Activated gamma-delta T cell (primary cell): ENCODE data around the gene FAM43A.

Source experiments
- DNase-seq: peaks from one replicate; lab custom pipeline; 2025; lab: John Stamatoyannopoulos, UW

The FAM43A gene

GRCh38 chr3:194675081-194675640 lies 10.5 kb upstream of the FAM43A start:
- no peak for DNase-seq

GRCh38 chr3:194675680-194676079 lies 10.0 kb upstream of the FAM43A start:
- DNase-seq, result no peak

- DNase-seq, result no peak
These were observed 9.2 kb upstream of the FAM43A start for GRCh38 chr3:194676471-194676870.

GRCh38 chr3:194680888-194681615 lies 4.6 kb upstream of the FAM43A start:
- no peak for DNase-seq

- no peak for DNase-seq
These were observed 3.4 kb upstream of the FAM43A start for GRCh38 chr3:194682189-194682693.

GRCh38 chr3:194682694-194683310 lies 2.9 kb upstream of the FAM43A start:
- DNase-seq, result no peak

GRCh38 chr3:194683380-194683779 lies 2.3 kb upstream of the FAM43A start:
- DNase-seq, result no peak

GRCh38 chr3:194685065-194685717 lies 492 bp upstream of the FAM43A start:
- DNase-seq, result no peak

- no peak for DNase-seq
These were observed 732 bp downstream of the FAM43A start for GRCh38 chr3:194686414-194686815.

- DNase-seq, result no peak
These were observed 1.3 kb downstream of the FAM43A start for GRCh38 chr3:194686816-194687637.

- peak; percentile 61 for DNase-seq
These were observed 2.0 kb downstream of the FAM43A start for GRCh38 chr3:194687638-194688199.

- DNase-seq, result no peak
These were observed 2.6 kb downstream of the FAM43A start for GRCh38 chr3:194688200-194688740.

GRCh38 chr3:194688946-194689345 lies 3.3 kb downstream of the FAM43A start:
- DNase-seq, result no peak

- no peak for DNase-seq
These were observed 3.8 kb downstream of the FAM43A start for GRCh38 chr3:194689493-194689944.

- no peak for DNase-seq
These were observed 5.1 kb downstream of the FAM43A start for GRCh38 chr3:194690501-194691372.

GRCh38 chr3:194691481-194692283 lies 6.0 kb downstream of the FAM43A start:
- DNase-seq, result no peak

- no peak for DNase-seq
These were observed 11.0 kb downstream of the FAM43A start for GRCh38 chr3:194696702-194697101.

GRCh38 chr3:194702545-194702944 lies 16.9 kb downstream of the FAM43A start:
- no peak for DNase-seq

- DNase-seq, result no peak
These were observed 19.5 kb downstream of the FAM43A start for GRCh38 chr3:194705227-194705626.
